Keratinocyte (primary cell): Measurements from ENCODE around the gene GNS.

Experiments
- EZH2 ChIP-seq: IDR thresholded peaks from one replicate; pipeline ENCODE4 v1.6.1; 2012; ENCODE audit warnings: inconsistent platforms, mild to moderate bottlenecking, low read length, moderate library complexity
- TF ChIP-seq, protein P1 (sequence below), 3 experiments: IDR thresholded peaks in 1 of 3; conservative IDR thresholded peaks in 1 of 3; optimal IDR thresholded peaks in 1 of 3; 2 replicates in 2 of 3; 3 replicates in 1 of 3; pipeline versions ENCODE3 to v1.5.1; 2011; ENCODE audit warnings: low read length in 3 of 3, mild to moderate bottlenecking in 3 of 3, moderate library complexity in 2 of 3, control low read depth in 1 of 3, inconsistent platforms in 1 of 3; ENCODE audit not compliant: insufficient read depth in 2 of 3; ENCODE audit errors: extremely low read depth in 1 of 3

DNA sequence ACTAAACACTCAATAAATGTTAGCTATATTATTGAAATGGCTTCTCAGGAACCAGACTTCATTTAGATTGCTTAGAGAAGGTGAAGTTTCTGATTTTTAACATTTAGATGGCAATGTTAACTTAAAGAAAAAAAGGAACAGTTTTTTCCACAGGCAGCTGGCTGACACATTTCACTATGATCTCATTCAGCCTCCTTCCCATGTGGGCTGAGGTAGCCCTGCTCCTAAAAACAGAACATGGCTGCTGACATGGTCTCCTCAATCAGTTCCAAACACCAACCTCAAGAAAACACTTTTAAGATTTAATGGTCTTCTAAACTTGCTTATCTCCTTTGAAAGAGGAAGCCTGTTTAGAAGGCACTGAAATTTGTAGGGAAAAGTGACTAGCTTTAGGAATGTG lies 23.8 kb downstream of the GNS start:
- TF ChIP-seq, protein P1, sequence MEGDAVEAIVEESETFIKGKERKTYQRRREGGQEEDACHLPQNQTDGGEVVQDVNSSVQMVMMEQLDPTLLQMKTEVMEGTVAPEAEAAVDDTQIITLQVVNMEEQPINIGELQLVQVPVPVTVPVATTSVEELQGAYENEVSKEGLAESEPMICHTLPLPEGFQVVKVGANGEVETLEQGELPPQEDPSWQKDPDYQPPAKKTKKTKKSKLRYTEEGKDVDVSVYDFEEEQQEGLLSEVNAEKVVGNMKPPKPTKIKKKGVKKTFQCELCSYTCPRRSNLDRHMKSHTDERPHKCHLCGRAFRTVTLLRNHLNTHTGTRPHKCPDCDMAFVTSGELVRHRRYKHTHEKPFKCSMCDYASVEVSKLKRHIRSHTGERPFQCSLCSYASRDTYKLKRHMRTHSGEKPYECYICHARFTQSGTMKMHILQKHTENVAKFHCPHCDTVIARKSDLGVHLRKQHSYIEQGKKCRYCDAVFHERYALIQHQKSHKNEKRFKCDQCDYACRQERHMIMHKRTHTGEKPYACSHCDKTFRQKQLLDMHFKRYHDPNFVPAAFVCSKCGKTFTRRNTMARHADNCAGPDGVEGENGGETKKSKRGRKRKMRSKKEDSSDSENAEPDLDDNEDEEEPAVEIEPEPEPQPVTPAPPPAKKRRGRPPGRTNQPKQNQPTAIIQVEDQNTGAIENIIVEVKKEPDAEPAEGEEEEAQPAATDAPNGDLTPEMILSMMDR (optimal IDR thresholded peaks at IDR 0.05 in 1 of 3, IDR thresholded peaks at IDR 0.05 in 1 of 3, conservative IDR thresholded peaks at IDR 0.05 in 1 of 3; ENCODE audit: extremely low read depth in 1 of 3, insufficient read depth in 2 of 3, low read length in 3 of 3) = no peak
- TF ChIP-seq EZH2 = no peak
